CD14-positive monocyte (primary cell): ENCODE measurements around the gene RNF149. TPM values are rescaled to one million over a fixed set of nuclear protein-coding genes. Genes with fewer than 3 reads are reported as not detected.

Source experiments
- DNase-seq, 3 donors: peaks; one replicate each; pipeline ENCODE4 v3.0.0-alpha.2; 2011 to 2022
- H2AFZ ChIP-seq: 2 replicates; pipeline ENCODE4 v1.6.0; 2012; ENCODE audit warnings: mild to moderate bottlenecking, low read depth, low read length, inconsistent platforms; ENCODE audit not compliant: insufficient read depth, poor library complexity, severe bottlenecking
- H3K27ac ChIP-seq, 2 donors: 1 replicate in 1 of 2; 2 replicates in 1 of 2; pipeline ENCODE4 v1.5.1; 2012 to 2013; ENCODE audit warnings: low read length in 2 of 2, control low read depth in 1 of 2, inconsistent platforms in 1 of 2, low read depth in 1 of 2, mild to moderate bottlenecking in 1 of 2
- H3K27me3 ChIP-seq, 2 donors: one replicate each; pipeline versions ENCODE4 v1.6.0 to v1.6.1; 2011 to 2013; ENCODE audit warnings: low read length in 2 of 2; ENCODE audit not compliant: control insufficient read depth in 2 of 2, insufficient read depth in 2 of 2
- H3K36me3 ChIP-seq, 2 donors: replicated peaks in 1 of 2; 1 replicate in 1 of 2; 2 replicates in 1 of 2; pipeline versions ENCODE4 v1.5.1 to v1.6.1; 2012 to 2013; ENCODE audit warnings: low read length in 2 of 2, control low read depth in 1 of 2, inconsistent platforms in 1 of 2, mild to moderate bottlenecking in 1 of 2; ENCODE audit not compliant: insufficient read depth in 2 of 2, control insufficient read depth in 1 of 2
- H3K4me1 ChIP-seq, 2 donors: 1 replicate in 1 of 2; 2 replicates in 1 of 2; pipeline versions ENCODE4 v1.5.1 to v1.6.1; 2012 to 2013; ENCODE audit warnings: low read length in 2 of 2, control low read depth in 1 of 2, inconsistent platforms in 1 of 2, mild to moderate bottlenecking in 1 of 2, moderate library complexity in 1 of 2; ENCODE audit not compliant: insufficient read depth in 2 of 2, control insufficient read depth in 1 of 2
- H3K4me2 ChIP-seq: replicated peaks from 2 replicates; pipeline ENCODE3; 2012; ENCODE audit warnings: low read length, moderate library complexity, mild to moderate bottlenecking; ENCODE audit not compliant: poor library complexity, severe bottlenecking; ENCODE audit errors: extremely low read depth
- H3K4me3 ChIP-seq, 3 experiments: fragments of 200-600 bp in 1 of 3; sonication (generic) in 1 of 3; replicated peaks in 1 of 3; 1 replicate in 2 of 3; 2 replicates in 1 of 3; pipeline ENCODE4 v1.5.1; 2011 to 2013; ENCODE audit warnings: low read length in 3 of 3, mild to moderate bottlenecking in 3 of 3, control low read depth in 2 of 3, low read depth in 2 of 3, inconsistent platforms in 1 of 3, moderate library complexity in 1 of 3
- H3K79me2 ChIP-seq: 2 replicates; pipeline ENCODE4 v1.6.0; 2012; ENCODE audit warnings: mild to moderate bottlenecking, control low read depth, inconsistent platforms, low read length, moderate library complexity; ENCODE audit not compliant: insufficient read depth
- H3K9ac ChIP-seq: 2 replicates; pipeline ENCODE4 v1.6.0; 2017; ENCODE audit warnings: low read length, mild to moderate bottlenecking; ENCODE audit not compliant: insufficient read depth, poor library complexity, severe bottlenecking
- H3K9me3 ChIP-seq, 2 donors: replicated peaks in 1 of 2; 1 replicate in 1 of 2; 2 replicates in 1 of 2; pipeline versions ENCODE4 v1.5.1 to v1.6.1; 2012 to 2013; ENCODE audit warnings: low read length in 2 of 2, control low read depth in 1 of 2; ENCODE audit not compliant: control insufficient read depth in 1 of 2, insufficient read depth in 1 of 2
- H4K20me1 ChIP-seq: 2 replicates; pipeline ENCODE4 v1.6.0; 2012; ENCODE audit warnings: mild to moderate bottlenecking, low read length, control low read depth, moderate library complexity; ENCODE audit not compliant: insufficient read depth
- H3K27ac Mint-ChIP-seq, 7 donors: one replicate each; pipeline ENCODE4 v1.8.0; 2020; ENCODE audit warnings: mild to moderate bottlenecking in 7 of 7, mixed read lengths in 7 of 7, moderate library complexity in 6 of 7, inconsistent platforms in 2 of 7
- H3K27me3 Mint-ChIP-seq, 3 donors: one replicate each; pipeline ENCODE4 v1.8.0; 2021 to 2022; ENCODE audit warnings: low read depth in 3 of 3, mild to moderate bottlenecking in 3 of 3, mixed read lengths in 3 of 3, moderate library complexity in 3 of 3, inconsistent platforms in 1 of 3
- H3K36me3 Mint-ChIP-seq, 2 donors: one replicate each; pipeline ENCODE4 v1.8.0; 2020; ENCODE audit warnings: mixed read lengths in 2 of 2, inconsistent platforms in 1 of 2, mild to moderate bottlenecking in 1 of 2
- H3K4me1 Mint-ChIP-seq: one replicate; pipeline ENCODE4 v1.8.0; 2020; ENCODE audit warnings: mild to moderate bottlenecking, mixed read lengths
- H3K4me3 Mint-ChIP-seq, 2 donors: one replicate each; pipeline ENCODE4 v1.8.0; 2020; ENCODE audit warnings: mild to moderate bottlenecking in 2 of 2, mixed read lengths in 2 of 2, moderate library complexity in 1 of 2
- H3K9me3 Mint-ChIP-seq, 7 donors: one replicate each; pipeline ENCODE4 v1.8.0; 2020 to 2022; ENCODE audit warnings: mixed read lengths in 7 of 7, mild to moderate bottlenecking in 6 of 7, moderate library complexity in 6 of 7, inconsistent platforms in 2 of 7
- WGBS: methylation state at CpG from one replicate; pipeline ENCODE4 v1.1.5; 2013; ENCODE audit warnings: missing lambda C conversion rate; ENCODE audit not compliant: insufficient coverage; 5-methylcytosine and 5-hydroxymethylcytosine counted together
- intact Hi-C, 2 donors: fragments of 100-400 bp; cut with micrococcal nuclease; formaldehyde crosslinking; loops; one replicate each; pipeline versions ENCODE4 v1.15.0 to v1.15.1; 2023
- polyA plus RNA-seq, 3 donors: library from polyadenylated mRNA; depleted of rRNA in 1 of 3; unstranded in 2 of 3; stranded (reverse) in 1 of 3; fragments of 300-500 nt in 2 of 3; fragments of >200 nt in 1 of 3; fragmentation: Illumina TruSeq in 2 of 3; gene quantifications; 1 replicate in 2 of 3; 2 replicates in 1 of 3; pipeline ENCODE4 v1.2.3, GENCODE V29; 2012 to 2021
- TF ChIP-seq, protein P1 (sequence below): fragments of 200-600 bp; IDR thresholded peaks from one replicate; pipeline ENCODE4 v1.8.0; 2022; ENCODE audit warnings: antibody characterized with exemption, mild to moderate bottlenecking

RNF149 gene
- polyA plus RNA-seq, 3 donors = 112 to 148 (median 141) TPM

GRCh38 chr2:101344137-101344536 lies 35.6 kb upstream of the RNF149 start:
- Histone ChIP-seq H3K79me2 (no peaks in the 10 kb centered on the region), H3K9ac (no peak overlapping the region), H3K4me2 (no peak overlapping the region), H3K4me3 (no peak overlapping the region), H3K4me1 (peaks cover 26 to 31% of the 10 kb centered on the region in 2 donors), H3K27ac (no peak overlapping the region), H3K36me3 (no peaks in the 10 kb centered on the region), H2AFZ (no peak overlapping the region), H4K20me1 (no peaks in the 10 kb centered on the region), H3K27me3 (no peaks in the 10 kb centered on the region), H3K9me3 (no peaks in the 10 kb centered on the region)
- Mint-ChIP-seq H3K27ac (peak overlapping the region in 1 of 7 donors; percentile 67), H3K27me3 (peaks cover 0 to 4% (median 3%) of the 10 kb centered on the region in 3 donors), H3K4me1 (peaks cover 28% of the 10 kb centered on the region), H3K36me3 (no peaks in the 10 kb centered on the region), H3K4me3 (no peak overlapping the region), H3K9me3 (no peaks in the 10 kb centered on the region)
- TF ChIP-seq, protein P1, sequence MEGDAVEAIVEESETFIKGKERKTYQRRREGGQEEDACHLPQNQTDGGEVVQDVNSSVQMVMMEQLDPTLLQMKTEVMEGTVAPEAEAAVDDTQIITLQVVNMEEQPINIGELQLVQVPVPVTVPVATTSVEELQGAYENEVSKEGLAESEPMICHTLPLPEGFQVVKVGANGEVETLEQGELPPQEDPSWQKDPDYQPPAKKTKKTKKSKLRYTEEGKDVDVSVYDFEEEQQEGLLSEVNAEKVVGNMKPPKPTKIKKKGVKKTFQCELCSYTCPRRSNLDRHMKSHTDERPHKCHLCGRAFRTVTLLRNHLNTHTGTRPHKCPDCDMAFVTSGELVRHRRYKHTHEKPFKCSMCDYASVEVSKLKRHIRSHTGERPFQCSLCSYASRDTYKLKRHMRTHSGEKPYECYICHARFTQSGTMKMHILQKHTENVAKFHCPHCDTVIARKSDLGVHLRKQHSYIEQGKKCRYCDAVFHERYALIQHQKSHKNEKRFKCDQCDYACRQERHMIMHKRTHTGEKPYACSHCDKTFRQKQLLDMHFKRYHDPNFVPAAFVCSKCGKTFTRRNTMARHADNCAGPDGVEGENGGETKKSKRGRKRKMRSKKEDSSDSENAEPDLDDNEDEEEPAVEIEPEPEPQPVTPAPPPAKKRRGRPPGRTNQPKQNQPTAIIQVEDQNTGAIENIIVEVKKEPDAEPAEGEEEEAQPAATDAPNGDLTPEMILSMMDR = no peak
- intact Hi-C loops = loop anchor here in 1 of 2 donors (10.0 kb wide), 2 partner anchors 61 to 161 kb away; no protein-coding TSS in a partner anchor
- no peak for DNase-seq
- 62% methylated on average over 5 of the region's 5 CpGs for WGBS

- Histone ChIP-seq H3K4me3 (no peak overlapping the region), H4K20me1 (no peaks in the 10 kb centered on the region), H3K36me3 (no peaks in the 10 kb centered on the region), H2AFZ (no peak overlapping the region), H3K4me2 (peak overlapping the region; percentile 3), H3K27me3 (no peaks in the 10 kb centered on the region), H3K9ac (no peak overlapping the region), H3K4me1 (peaks cover 26 to 31% of the 10 kb centered on the region in 2 donors), H3K27ac (no peak overlapping the region), H3K9me3 (no peaks in the 10 kb centered on the region), H3K79me2 (no peaks in the 10 kb centered on the region)
- peak overlapping the region in 1 of 7 donors; percentile 46 for H3K27ac Mint-ChIP-seq
- peaks cover 0 to 2% (median 0%) of the 10 kb centered on the region in 7 donors for H3K9me3 Mint-ChIP-seq
- peaks cover 0 to 7% (median 5%) of the 10 kb centered on the region in 3 donors for H3K27me3 Mint-ChIP-seq
- TF ChIP-seq, protein P1 = no peak
- 90% methylated on average over 14 of the region's 15 CpGs for WGBS
- no peak overlapping the region for H3K4me3 Mint-ChIP-seq
- DNase-seq = no peak
- intact Hi-C loops = loop anchor here in 1 of 2 donors (10.0 kb wide), 2 partner anchors 62 to 162 kb away; no protein-coding TSS in a partner anchor
- no peaks in the 10 kb centered on the region for H3K36me3 Mint-ChIP-seq
- peaks cover 25% of the 10 kb centered on the region for H3K4me1 Mint-ChIP-seq
Observed at GRCh38 chr2:101342625-101343008, 34.1 kb upstream of the RNF149 start.
